ENCODE measurements around the gene ARPC2. TPM values are rescaled to one million over a fixed set of nuclear protein-coding genes. Genes with fewer than 3 reads are reported as not detected.

Gene ARPC2
- total RNA-seq, 4 donors from 2014 or later = 210 to 284 (median 246) TPM

DNA sequence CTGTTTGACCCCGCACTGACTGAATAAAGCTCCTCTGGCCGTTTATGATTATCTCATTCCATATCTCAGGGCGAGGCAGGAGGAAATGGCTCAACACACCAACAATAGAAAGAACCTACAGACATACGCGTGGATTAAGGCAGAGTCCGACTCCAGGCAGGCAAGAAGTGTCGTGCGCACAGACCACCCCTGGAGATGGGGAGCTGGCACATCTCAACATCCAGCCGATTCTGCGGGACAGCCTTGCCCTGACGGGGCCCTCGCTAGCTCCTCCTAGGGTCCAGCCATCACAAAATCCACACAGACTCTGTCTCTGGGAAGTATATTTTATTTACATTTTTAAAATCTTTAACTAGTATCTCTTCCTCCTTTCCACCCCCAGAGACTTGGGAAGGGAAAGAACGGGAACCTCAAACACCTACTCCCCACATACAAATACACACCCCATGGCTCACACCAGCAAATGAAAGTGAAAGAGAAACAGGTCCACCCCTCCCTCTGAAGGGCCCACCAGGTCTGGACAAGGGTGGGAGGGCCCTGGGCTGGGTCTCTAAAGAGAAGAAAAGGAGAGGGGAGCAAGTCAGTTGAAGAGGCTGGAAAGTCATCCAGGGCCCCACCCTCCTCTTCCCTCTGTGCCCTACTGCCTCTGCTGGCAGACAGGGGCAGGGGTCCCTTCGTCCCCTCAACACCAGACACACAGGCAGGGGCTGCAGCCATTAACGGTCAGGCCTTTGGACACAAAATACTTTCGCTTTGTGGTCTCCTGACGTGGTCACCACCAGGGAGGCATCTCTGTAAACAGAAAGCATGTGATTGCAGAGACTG, 47.0 kb downstream of the ARPC2 start:
- Histone ChIP-seq H3K36me3 (peaks cover 0 to 42% (median 0%) of the 10 kb centered on the region in 3 donors), H3K9me3 (no peaks in the 10 kb centered on the region), H3K27ac (peak overlapping the region in 3 of 4 donors; percentile 79 to 87 (median 85)), H3K4me1 (peaks cover 4 to 75% (median 7%) of the 10 kb centered on the region in 4 donors), H3K27me3 (no peaks in the 10 kb centered on the region), H3K4me3 (peak overlapping the region in 1 of 4 donors; percentile 11)
- peak in 1 of 3 donors; percentile 64 for DNase-seq
- TF ChIP-seq POLR2A (IDR thresholded peaks at IDR 0.05) = peak in 1 of 2 donors; percentile 16
- TF ChIP-seq, protein P1, sequence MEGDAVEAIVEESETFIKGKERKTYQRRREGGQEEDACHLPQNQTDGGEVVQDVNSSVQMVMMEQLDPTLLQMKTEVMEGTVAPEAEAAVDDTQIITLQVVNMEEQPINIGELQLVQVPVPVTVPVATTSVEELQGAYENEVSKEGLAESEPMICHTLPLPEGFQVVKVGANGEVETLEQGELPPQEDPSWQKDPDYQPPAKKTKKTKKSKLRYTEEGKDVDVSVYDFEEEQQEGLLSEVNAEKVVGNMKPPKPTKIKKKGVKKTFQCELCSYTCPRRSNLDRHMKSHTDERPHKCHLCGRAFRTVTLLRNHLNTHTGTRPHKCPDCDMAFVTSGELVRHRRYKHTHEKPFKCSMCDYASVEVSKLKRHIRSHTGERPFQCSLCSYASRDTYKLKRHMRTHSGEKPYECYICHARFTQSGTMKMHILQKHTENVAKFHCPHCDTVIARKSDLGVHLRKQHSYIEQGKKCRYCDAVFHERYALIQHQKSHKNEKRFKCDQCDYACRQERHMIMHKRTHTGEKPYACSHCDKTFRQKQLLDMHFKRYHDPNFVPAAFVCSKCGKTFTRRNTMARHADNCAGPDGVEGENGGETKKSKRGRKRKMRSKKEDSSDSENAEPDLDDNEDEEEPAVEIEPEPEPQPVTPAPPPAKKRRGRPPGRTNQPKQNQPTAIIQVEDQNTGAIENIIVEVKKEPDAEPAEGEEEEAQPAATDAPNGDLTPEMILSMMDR (IDR thresholded peaks at IDR 0.05) = peak in 1 of 6 experiments; percentile 26

DNA sequence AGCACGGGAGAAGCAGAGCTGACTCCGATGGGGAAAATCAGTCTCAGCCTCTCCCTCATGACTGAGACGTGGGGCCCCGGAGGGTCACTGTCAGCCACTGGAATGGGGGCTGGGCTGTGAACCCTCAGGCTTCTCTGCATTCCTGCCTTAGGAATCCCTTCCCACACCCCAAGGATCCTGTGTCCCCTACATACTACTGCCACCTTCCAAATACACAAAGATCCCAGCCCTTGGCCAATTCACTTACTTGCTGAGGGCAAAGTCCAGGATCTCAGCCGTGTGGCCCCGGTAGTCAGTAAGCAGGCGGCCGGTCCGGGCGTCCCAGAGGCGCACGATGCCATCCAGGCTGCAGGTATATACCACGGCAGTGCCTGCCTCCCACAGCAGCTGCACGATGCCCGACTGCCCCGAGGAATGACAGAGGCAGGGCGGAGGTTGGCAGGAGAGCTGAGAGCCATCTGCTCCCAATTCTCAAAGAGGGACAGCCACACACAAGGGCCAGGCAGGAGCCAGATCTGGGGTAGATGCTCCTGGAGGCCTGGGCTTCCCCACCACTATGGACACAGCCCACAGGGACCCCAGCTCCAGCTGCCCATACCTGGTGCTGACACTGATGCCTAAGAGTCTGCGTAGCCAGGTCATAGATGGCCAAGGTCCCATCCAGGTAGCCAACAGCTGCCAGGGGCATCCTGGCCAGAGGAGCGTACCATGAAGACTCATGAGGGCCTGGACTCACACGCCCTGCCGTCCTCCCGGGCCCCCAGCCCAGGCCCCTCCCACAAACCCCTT, 48.0 kb downstream of the ARPC2 start:
- H3K36me3 ChIP-seq = peaks cover 0 to 42% (median 0%) of the 10 kb centered on the region in 3 donors
- H3K27ac ChIP-seq = peak overlapping the region in 3 of 4 donors; percentile 79 to 87 (median 85)
- no peaks in the 10 kb centered on the region for H3K9me3 ChIP-seq
- TF ChIP-seq POLR2A (IDR thresholded peaks at IDR 0.05) = peak in 1 of 2 donors; percentile 28
- TF ChIP-seq, protein P1 (IDR thresholded peaks at IDR 0.05) = no peak
- H3K4me1 ChIP-seq = peaks cover 4 to 69% (median 8%) of the 10 kb centered on the region in 4 donors
- DNase-seq = peak in 2 of 3 donors; percentile 82 to 83
- H3K4me3 ChIP-seq = peak overlapping the region in 1 of 4 donors; percentile 11
- no peaks in the 10 kb centered on the region for H3K27me3 ChIP-seq

DNA sequence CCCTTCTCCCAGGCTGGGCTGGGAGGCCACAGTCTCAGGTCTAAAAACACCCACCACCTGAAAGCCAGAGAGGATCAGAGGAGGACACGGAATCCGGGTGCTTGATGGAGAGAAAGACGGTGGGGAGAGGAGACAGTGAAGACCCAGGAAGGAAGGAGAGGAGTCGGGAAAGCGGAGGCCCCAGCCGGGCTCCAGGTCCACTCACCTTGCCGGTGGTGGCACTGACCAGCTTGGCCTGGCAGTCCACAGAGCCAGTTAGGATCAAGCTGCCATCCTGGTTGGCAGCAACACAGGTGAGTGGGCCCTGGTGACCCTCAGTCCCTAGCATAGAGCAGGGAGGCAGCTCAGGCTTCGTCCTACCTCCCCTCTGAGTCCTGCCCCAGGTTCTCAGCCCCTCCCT, 48.6 kb downstream of the ARPC2 start:
- Histone ChIP-seq H3K27ac (peak overlapping the region in 1 of 4 donors; percentile 87), H3K4me3 (no peak overlapping the region), H3K9me3 (no peaks in the 10 kb centered on the region), H3K36me3 (peaks cover 0 to 42% (median 0%) of the 10 kb centered on the region in 3 donors), H3K27me3 (no peaks in the 10 kb centered on the region), H3K4me1 (peaks cover 4 to 63% (median 8%) of the 10 kb centered on the region in 4 donors)
- TF ChIP-seq, protein P1 (IDR thresholded peaks at IDR 0.05) = no peak
- TF ChIP-seq POLR2A (IDR thresholded peaks at IDR 0.05) = no peak
- no peak for DNase-seq

DNA sequence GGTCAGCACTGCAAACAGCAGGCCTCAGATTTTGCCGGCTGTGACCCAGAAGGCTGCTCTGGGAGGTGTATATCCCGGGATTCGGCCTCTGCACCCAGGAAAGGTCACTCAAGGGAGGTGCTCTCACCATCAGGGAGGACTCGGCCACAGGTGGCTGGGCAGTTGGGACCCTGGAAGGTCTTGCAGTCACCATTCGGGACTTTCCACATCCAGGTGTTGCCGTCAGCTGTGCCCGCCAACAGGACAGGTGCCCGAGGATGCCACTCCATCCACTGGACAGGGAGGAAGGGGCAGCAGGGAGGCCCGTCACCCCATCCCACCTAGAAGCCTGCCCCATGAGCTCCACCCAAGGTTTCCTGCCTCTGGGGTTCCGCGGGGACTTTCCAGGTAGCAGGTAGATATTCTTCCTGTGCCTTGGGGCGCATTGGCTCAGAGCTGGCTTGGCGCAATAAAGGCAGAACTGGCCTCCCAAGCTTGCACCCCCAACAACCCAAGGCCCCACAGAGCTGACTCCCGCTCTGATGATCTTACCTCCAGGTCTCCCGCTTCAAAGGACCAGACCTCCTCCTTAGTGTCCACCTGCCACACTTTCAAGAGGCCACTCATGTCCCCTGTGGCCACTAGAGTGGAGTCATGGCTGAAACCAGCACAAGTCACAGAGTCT, 49.5 kb downstream of the ARPC2 start:
- Histone ChIP-seq H3K36me3 (peaks cover 0 to 42% (median 0%) of the 10 kb centered on the region in 3 donors), H3K4me1 (peaks cover 4 to 63% (median 13%) of the 10 kb centered on the region in 4 donors), H3K4me3 (no peak overlapping the region), H3K9me3 (no peaks in the 10 kb centered on the region), H3K27me3 (no peaks in the 10 kb centered on the region), H3K27ac (peak overlapping the region in 1 of 4 donors; percentile 87)
- DNase-seq = peak in 1 of 3 donors; percentile 43
- TF ChIP-seq POLR2A (IDR thresholded peaks at IDR 0.05) = no peak
- TF ChIP-seq, protein P1 (IDR thresholded peaks at IDR 0.05) = no peak

DNA sequence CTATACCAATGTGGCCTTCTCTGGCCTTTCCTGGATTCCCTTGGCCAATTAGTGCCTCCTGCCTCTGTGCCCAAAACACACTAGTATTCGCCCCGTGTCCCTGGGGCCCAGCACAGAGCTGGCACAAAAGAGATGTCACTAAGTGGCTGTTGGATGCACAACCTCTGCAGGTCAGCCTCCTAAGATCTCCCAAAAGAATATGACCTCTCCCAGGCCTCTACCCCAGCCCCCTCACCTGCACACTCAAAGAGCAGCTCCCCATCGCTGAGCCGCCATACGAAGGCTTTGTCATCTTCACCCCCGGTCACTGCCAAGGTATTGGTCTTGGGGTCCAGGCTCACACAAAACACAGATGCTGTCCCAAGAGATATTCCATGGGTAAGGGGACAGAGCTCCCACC, 50.3 kb downstream of the ARPC2 start:
- no peaks in the 10 kb centered on the region for H3K9me3 ChIP-seq
- no peak overlapping the region for H3K4me3 ChIP-seq
- peaks cover 0 to 42% (median 0%) of the 10 kb centered on the region in 3 donors for H3K36me3 ChIP-seq
- no peaks in the 10 kb centered on the region for H3K27me3 ChIP-seq
- no peak overlapping the region for H3K27ac ChIP-seq
- TF ChIP-seq POLR2A (IDR thresholded peaks at IDR 0.05) = no peak
- TF ChIP-seq, protein P1 (IDR thresholded peaks at IDR 0.05) = no peak
- peak in 1 of 3 donors; percentile 21 for DNase-seq
- H3K4me1 ChIP-seq = peaks cover 4 to 64% (median 18%) of the 10 kb centered on the region in 4 donors
